Measurements from ENCODE around the gene VEZT. TPM values are rescaled to one million over a fixed set of nuclear protein-coding genes. Genes with fewer than 3 reads are reported as not detected.

VEZT gene
- total RNA-seq: 100 to 1,000 TPM; 146 to 201 TPM
- polyA plus RNA-seq (2013, experiment 1 of 2): 95.3 TPM
- polyA plus RNA-seq (2013, experiment 2 of 2): 95.6 TPM
- long read RNA-seq, experiment 1, full-length matches to known transcripts: 9 of 58 reads
- long read RNA-seq, experiment 1, partial matches to known transcripts: 17 of 58 reads
- long read RNA-seq, experiment 1, other reads (novel, unspliced or antisense): 32 of 58 reads
- long read RNA-seq, experiment 2, full-length matches to known transcripts: 56 of 180 reads
- long read RNA-seq, experiment 2, partial matches to known transcripts: 27 of 180 reads
- long read RNA-seq, experiment 2, other reads (novel, unspliced or antisense): 97 of 180 reads
- long read RNA-seq, experiment 3, full-length matches to known transcripts: 138 of 367 reads
- long read RNA-seq, experiment 3, partial matches to known transcripts: 44 of 367 reads
- long read RNA-seq, experiment 3, other reads (novel, unspliced or antisense): 185 of 367 reads
- long read RNA-seq, experiment 4, full-length matches to known transcripts: 9 of 37 reads
- long read RNA-seq, experiment 4, partial matches to known transcripts: 8 of 37 reads
- long read RNA-seq, experiment 4, other reads (novel, unspliced or antisense): 20 of 37 reads

GRCh38 chr12:95217377-95218149 is at the start of gene VEZT, which contains the start of gene FGD6:
VEZT (plus strand) TSS chr12:95217807; CDS start chr12:95217851, 44 bp downstream.
FGD6 (minus strand) TSS chr12:95217467; CDS start chr12:95217240, 227 bp downstream.
- H3K4me3 Mint-ChIP-seq: peak within 1 kb of the TSS; percentile 90
- H3K4me1 Mint-ChIP-seq: peaks cover 31% of the 10 kb centered on the region
- Histone ChIP-seq H3K4me3 (ENCODE audit: low read length) (peak within 1 kb of the TSS; percentile 95), H3K9ac (ENCODE audit: extremely low read depth, low read length, poor library complexity, severe bottlenecking) (peak within 1 kb of the TSS; percentile 98), H3K27ac (ENCODE audit: low read depth, low read length) (peak within 1 kb of the TSS; percentile 99), H3K36me3 (ENCODE audit: control insufficient read depth, insufficient read depth, low read length) (peaks cover 13% of the 10 kb centered on the region), H3K27me3 (ENCODE audit: control insufficient read depth, insufficient read depth, low read length, poor library complexity, severe bottlenecking) (no peaks in the 10 kb centered on the region), H3K4me1 (ENCODE audit: control insufficient read depth, insufficient read depth, low read length) (peaks cover 6% of the 10 kb centered on the region), H3K9me3 (ENCODE audit: control insufficient read depth, low read length) (no peaks in the 10 kb centered on the region)
- peak within 1 kb of the TSS; percentile 99 for H3K27ac Mint-ChIP-seq
- no peaks in the 10 kb centered on the region for H3K27me3 Mint-ChIP-seq (ENCODE audit: insufficient read depth)
- peaks cover 2% of the 10 kb centered on the region for H3K9me3 Mint-ChIP-seq
- peaks cover 14% of the 10 kb centered on the region for H3K36me3 Mint-ChIP-seq (ENCODE audit: low read depth)
- DNase-seq: peak; percentile 100
- 0% methylated on average over 26 to 75 of the region's 75 CpGs for WGBS, 2 experiments (ENCODE audit: insufficient coverage in 1 of 2, insufficient read length in 1 of 2)
- TF ChIP-seq CTCF (conservative IDR thresholded peaks at IDR 0.05): peak; percentile 63

DNA sequence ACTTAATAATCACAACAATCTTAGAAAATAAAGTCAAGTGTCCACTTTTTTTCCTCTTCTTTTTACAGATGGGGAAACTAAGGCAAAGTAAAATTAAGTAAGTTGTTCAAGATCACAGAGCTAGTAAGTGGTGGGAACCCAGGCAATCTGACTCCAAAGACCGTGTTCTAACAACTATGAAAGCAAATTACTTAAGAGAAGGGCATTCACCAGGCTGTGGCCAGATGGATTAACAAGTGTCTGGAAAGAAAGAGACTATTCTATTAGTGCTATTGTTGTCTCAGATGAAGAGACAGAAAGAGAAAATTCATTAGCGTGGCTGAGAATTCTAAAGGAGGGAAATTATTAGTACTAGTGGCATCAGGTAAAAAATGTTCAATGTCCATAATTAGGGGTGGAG is 48.9 kb upstream of the VEZT start:
- Histone ChIP-seq H3K4me3 (ENCODE audit: low read length) (no peak overlapping the region), H3K36me3 (ENCODE audit: control insufficient read depth, insufficient read depth, low read length) (peaks cover 72% of the 10 kb centered on the region), H3K4me1 (ENCODE audit: control insufficient read depth, insufficient read depth, low read length) (peaks cover 7% of the 10 kb centered on the region), H3K9me3 (ENCODE audit: control insufficient read depth, low read length) (no peaks in the 10 kb centered on the region), H3K27me3 (ENCODE audit: control insufficient read depth, insufficient read depth, low read length, poor library complexity, severe bottlenecking) (no peaks in the 10 kb centered on the region), H3K27ac (ENCODE audit: low read depth, low read length) (no peak overlapping the region), H3K9ac (ENCODE audit: extremely low read depth, low read length, poor library complexity, severe bottlenecking) (no peak overlapping the region)
- Mint-ChIP-seq H3K27ac (no peak overlapping the region), H3K4me3 (no peak overlapping the region), H3K4me1 (peaks cover 28% of the 10 kb centered on the region), H3K9me3 (no peaks in the 10 kb centered on the region), H3K27me3 (ENCODE audit: insufficient read depth) (no peaks in the 10 kb centered on the region), H3K36me3 (ENCODE audit: low read depth) (peaks cover 86% of the 10 kb centered on the region)
- TF ChIP-seq CTCF (conservative IDR thresholded peaks at IDR 0.05): no peak
- WGBS, 2 experiments (ENCODE audit: insufficient coverage in 1 of 2, insufficient read length in 1 of 2): 87 to 96% methylated on average over 2 of the region's 2 CpGs
- no peak for DNase-seq

- no peak for TF ChIP-seq CTCF (conservative IDR thresholded peaks at IDR 0.05)
- H3K9me3 Mint-ChIP-seq: no peaks in the 10 kb centered on the region
- no peak overlapping the region for H3K9ac ChIP-seq (ENCODE audit: extremely low read depth, low read length, poor library complexity, severe bottlenecking)
- peak overlapping the region; percentile 83 for H3K27ac Mint-ChIP-seq
- peaks cover 28% of the 10 kb centered on the region for H3K4me1 Mint-ChIP-seq
- DNase-seq: no peak
- H3K4me3 ChIP-seq (ENCODE audit: low read length): no peak overlapping the region
- peaks cover 80% of the 10 kb centered on the region for H3K36me3 Mint-ChIP-seq (ENCODE audit: low read depth)
- WGBS, 2 experiments (ENCODE audit: insufficient coverage in 1 of 2, insufficient read length in 1 of 2): 93 to 94% methylated on average over 3 to 4 of the region's 4 CpGs
- no peak overlapping the region for H3K4me3 Mint-ChIP-seq
- H3K36me3 ChIP-seq (ENCODE audit: control insufficient read depth, insufficient read depth, low read length): peaks cover 71% of the 10 kb centered on the region
- H3K27ac ChIP-seq (ENCODE audit: low read depth, low read length): no peak overlapping the region
- no peaks in the 10 kb centered on the region for H3K27me3 ChIP-seq (ENCODE audit: control insufficient read depth, insufficient read depth, low read length, poor library complexity, severe bottlenecking)
- no peaks in the 10 kb centered on the region for H3K27me3 Mint-ChIP-seq (ENCODE audit: insufficient read depth)
- H3K9me3 ChIP-seq (ENCODE audit: control insufficient read depth, low read length): no peaks in the 10 kb centered on the region
- peaks cover 14% of the 10 kb centered on the region for H3K4me1 ChIP-seq (ENCODE audit: control insufficient read depth, insufficient read depth, low read length)
Observed at GRCh38 chr12:95169368-95169767, 48.2 kb upstream of the VEZT start.

Data from endodermal cell (in vitro differentiated cells).